ENCODE results near the gene SHB.

GRCh38 chr9:38054653-38055052 is 14.4 kb downstream of the SHB start:
- no peak for TF ChIP-seq EZH2phosphoT487 (IDR thresholded peaks at IDR 0.05; ENCODE audit: low read depth)
- TF ChIP-seq, protein P1, sequence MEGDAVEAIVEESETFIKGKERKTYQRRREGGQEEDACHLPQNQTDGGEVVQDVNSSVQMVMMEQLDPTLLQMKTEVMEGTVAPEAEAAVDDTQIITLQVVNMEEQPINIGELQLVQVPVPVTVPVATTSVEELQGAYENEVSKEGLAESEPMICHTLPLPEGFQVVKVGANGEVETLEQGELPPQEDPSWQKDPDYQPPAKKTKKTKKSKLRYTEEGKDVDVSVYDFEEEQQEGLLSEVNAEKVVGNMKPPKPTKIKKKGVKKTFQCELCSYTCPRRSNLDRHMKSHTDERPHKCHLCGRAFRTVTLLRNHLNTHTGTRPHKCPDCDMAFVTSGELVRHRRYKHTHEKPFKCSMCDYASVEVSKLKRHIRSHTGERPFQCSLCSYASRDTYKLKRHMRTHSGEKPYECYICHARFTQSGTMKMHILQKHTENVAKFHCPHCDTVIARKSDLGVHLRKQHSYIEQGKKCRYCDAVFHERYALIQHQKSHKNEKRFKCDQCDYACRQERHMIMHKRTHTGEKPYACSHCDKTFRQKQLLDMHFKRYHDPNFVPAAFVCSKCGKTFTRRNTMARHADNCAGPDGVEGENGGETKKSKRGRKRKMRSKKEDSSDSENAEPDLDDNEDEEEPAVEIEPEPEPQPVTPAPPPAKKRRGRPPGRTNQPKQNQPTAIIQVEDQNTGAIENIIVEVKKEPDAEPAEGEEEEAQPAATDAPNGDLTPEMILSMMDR (IDR thresholded peaks at IDR 0.05; ENCODE audit: low read depth, low read length), result no peak
